Measurements from ENCODE around the gene GPRIN1. TPM values are rescaled to one million over a fixed set of nuclear protein-coding genes. Genes with fewer than 3 reads are reported as not detected.

Gene GPRIN1
- total RNA-seq, 1 experiment from 2014 or later, result 8.5 TPM

GRCh38 chr5:176575066-176575465 lies 34.9 kb downstream of the GPRIN1 start:
- Mint-ChIP-seq H3K4me1 (peaks cover 2% of the 10 kb centered on the region), H3K36me3 (no peaks in the 10 kb centered on the region), H3K27me3 (ENCODE audit: low read depth) (peaks cover 15% of the 10 kb centered on the region), H3K27ac (no peak overlapping the region), H3K9me3 (no peaks in the 10 kb centered on the region), H3K4me3 (no peak overlapping the region)
- DNase-seq (ENCODE audit: low spot score), result no peak
- TF ChIP-seq HMGXB4 (CRISPR knock-in tag; IDR thresholded peaks at IDR 0.05), result no peak
- TF ChIP-seq TP53 (CRISPR knock-in tag; IDR thresholded peaks at IDR 0.05), result no peak
- TF ChIP-seq SP1 (CRISPR knock-in tag; conservative IDR thresholded peaks at IDR 0.05), result no peak
- no peak for TF ChIP-seq ZNF263 (CRISPR knock-in tag; IDR thresholded peaks at IDR 0.05; ENCODE audit: low read depth)
- ATAC-seq, result no peak
- POLR2A ChIA-PET, result no interaction called here
- CTCF ChIA-PET, result no interaction called here

GRCh38 chr5:176574297-176574591 lies 35.7 kb downstream of the GPRIN1 start:
- ATAC-seq, result no peak
- POLR2A ChIA-PET, result no interaction called here
- Mint-ChIP-seq H3K9me3 (no peaks in the 10 kb centered on the region), H3K27me3 (ENCODE audit: low read depth) (peaks cover 11% of the 10 kb centered on the region), H3K27ac (no peak overlapping the region), H3K4me3 (no peak overlapping the region), H3K4me1 (peaks cover 2% of the 10 kb centered on the region), H3K36me3 (no peaks in the 10 kb centered on the region)
- TF ChIP-seq ZMAT4 (CRISPR knock-in tag; IDR thresholded peaks at IDR 0.05), result no peak
- peak; percentile 8; the same call in 1 of the 2 replicates for TF ChIP-seq CTCF (IDR thresholded peaks at IDR 0.05)
- no peak for TF ChIP-seq TEAD4 (CRISPR knock-in tag; IDR thresholded peaks at IDR 0.05)
- no peak for TF ChIP-seq ZNF219 (CRISPR knock-in tag; IDR thresholded peaks at IDR 0.05; ENCODE audit: borderline replicate concordance)
- no peak for DNase-seq (ENCODE audit: low spot score)
- CTCF ChIA-PET, result interaction anchor here (1.1 to 2.2 kb wide), 2 partner anchors 22 to 157 kb away, joined by 4 to 11 read pairs; no protein-coding TSS in a partner anchor

GRCh38 chr5:176573564-176574296 lies 36.2 kb downstream of the GPRIN1 start:
- Mint-ChIP-seq H3K27me3 (ENCODE audit: low read depth) (peaks cover 10% of the 10 kb centered on the region), H3K36me3 (no peaks in the 10 kb centered on the region), H3K4me1 (peaks cover 2% of the 10 kb centered on the region), H3K4me3 (no peak overlapping the region), H3K9me3 (no peaks in the 10 kb centered on the region), H3K27ac (no peak overlapping the region)
- peak; percentile 87 for TF ChIP-seq CTCF (IDR thresholded peaks at IDR 0.05)
- no peak for TF ChIP-seq ZNF396 (CRISPR knock-in tag; IDR thresholded peaks at IDR 0.05; ENCODE audit: borderline replicate concordance)
- DNase-seq (ENCODE audit: low spot score), result peak; percentile 88
- ATAC-seq, result peak; percentile 81
- POLR2A ChIA-PET, result interaction anchor here (1.6 kb wide), 1 partner anchor 36 kb away, joined by 4 read pairs; no protein-coding TSS in a partner anchor
- CTCF ChIA-PET, result interaction anchor here (0.6 to 2.2 kb wide), 11 partner anchors 12 to 157 kb away, joined by 3 to 11 read pairs (median 4); partner anchors contain the start of gene RNF44

GRCh38 chr5:176570044-176570443 lies 39.9 kb downstream of the GPRIN1 start:
- POLR2A ChIA-PET, result no interaction called here
- H3K4me3 Mint-ChIP-seq, result no peak overlapping the region

More at GRCh38 chr5:176570044-176570443, 39.9 kb downstream of the GPRIN1 start:
- Mint-ChIP-seq H3K27ac (no peak overlapping the region), H3K9me3 (peaks cover 7% of the 10 kb centered on the region), H3K36me3 (no peaks in the 10 kb centered on the region), H3K27me3 (ENCODE audit: low read depth) (peaks cover 7% of the 10 kb centered on the region), H3K4me1 (no peaks in the 10 kb centered on the region)
- TF ChIP-seq JAZF1 (CRISPR knock-in tag; IDR thresholded peaks at IDR 0.05) (no peak), ZNF121 (CRISPR knock-in tag; IDR thresholded peaks at IDR 0.05) (no peak), ESRRA (CRISPR knock-in tag; IDR thresholded peaks at IDR 0.05; ENCODE audit: borderline replicate concordance) (no peak), CTCF (IDR thresholded peaks at IDR 0.05) (no peak), NFE2L1 (CRISPR knock-in tag; IDR thresholded peaks at IDR 0.05) (no peak), TP53 (CRISPR knock-in tag; IDR thresholded peaks at IDR 0.05) (no peak), MXD4 (CRISPR knock-in tag; IDR thresholded peaks at IDR 0.05; ENCODE audit: borderline replicate concordance) (no peak)
- CTCF ChIA-PET, result interaction anchor here (0.8 to 2.3 kb wide), 5 partner anchors 9 to 91 kb away, joined by 3 to 9 read pairs (median 3); no protein-coding TSS in a partner anchor
- ATAC-seq, result no peak
- no peak for DNase-seq (ENCODE audit: low spot score)

Data from WTC11 (cell line).